GM18868 (cell line): Measurements from ENCODE around the gene PCYT2.

Experiments used
- ATAC-seq: cut with Tn5 transposase; IDR thresholded peaks from one replicate; pipeline ENCODE4 v1.9.1; 2021; ENCODE audit warnings: mild to moderate bottlenecking, moderate library complexity; ENCODE audit not compliant: unreplicated experiment

Gene PCYT2

GRCh38 chr17:81914103-81914850 lies 3.1 kb upstream of the PCYT2 start:
- no peak for ATAC-seq

GRCh38 chr17:81913394-81914102 lies 2.3 kb upstream of the PCYT2 start:
- ATAC-seq, result no peak

GRCh38 chr17:81912441-81913309 lies 1.5 kb upstream of the PCYT2 start:
- ATAC-seq, result no peak

GRCh38 chr17:81911969-81912368 lies 770 bp upstream of the PCYT2 start:
- ATAC-seq, result no peak

- peak; percentile 23 for ATAC-seq
These were observed 341 bp downstream of the PCYT2 start for GRCh38 chr17:81910840-81911276.

GRCh38 chr17:81909966-81910839 lies 996 bp downstream of the PCYT2 start:
- ATAC-seq, result no peak

- no peak for ATAC-seq
These were observed 2.0 kb downstream of the PCYT2 start for GRCh38 chr17:81909231-81909630.

- ATAC-seq, result no peak
These were observed 2.4 kb downstream of the PCYT2 start for GRCh38 chr17:81908793-81909192.

- ATAC-seq, result no peak
These were observed 3.7 kb downstream of the PCYT2 start for GRCh38 chr17:81907219-81908145.

- ATAC-seq, result no peak
These were observed 4.6 kb downstream of the PCYT2 start for GRCh38 chr17:81906476-81907218.

GRCh38 chr17:81905993-81906392 lies 5.2 kb downstream of the PCYT2 start:
- no peak for ATAC-seq

GRCh38 chr17:81905424-81905875 lies 5.7 kb downstream of the PCYT2 start:
- no peak for ATAC-seq

GRCh38 chr17:81904600-81905423 lies 6.4 kb downstream of the PCYT2 start:
- ATAC-seq, result no peak

- no peak for ATAC-seq
These were observed 7.2 kb downstream of the PCYT2 start for GRCh38 chr17:81903896-81904599.

GRCh38 chr17:81903415-81903831 lies 7.8 kb downstream of the PCYT2 start:
- ATAC-seq, result no peak

- ATAC-seq, result no peak
These were observed 8.4 kb downstream of the PCYT2 start for GRCh38 chr17:81902653-81903414.
